ENCODE results near the gene TNKS2. TPM values are rescaled to one million over a fixed set of nuclear protein-coding genes. Genes with fewer than 3 reads are reported as not detected.
"Not testable (repeated sequence)": the region's sequence is repeated elsewhere in the genome, so short reads cannot be mapped to it uniquely, and the experiment has no call there.

Gene TNKS2
- total RNA-seq (2022): 48.3 and 50.3 TPM in 2 replicates
- Bru-seq, nascent RNA: percentile 92 among the genes with signal in this experiment
- percentile 95 among the genes with signal in this experiment for BruChase-seq, experiment 1, labeled RNA remaining after a 6-hour chase
- percentile 91 among the genes with signal in this experiment for BruChase-seq, experiment 2, labeled RNA remaining after a 2-hour chase
- long read RNA-seq, full-length matches to known transcripts: 10 of 23 reads
- long read RNA-seq, partial matches to known transcripts: 4 of 23 reads
- long read RNA-seq, other reads (novel, unspliced or antisense): 9 of 23 reads

GRCh38 chr10:91797874-91798648, at the start of gene TNKS2:
Gene TNKS2 (plus strand): TSS chr10:91798426. CDS start chr10:91798691, 265 bp downstream.
- ChIA-PET CTCF (interaction anchor here (0.7 to 2.0 kb wide), 3 partner anchors 10 to 110 kb away, joined by 3 to 11 read pairs (median 5); no protein-coding TSS in a partner anchor), POLR2A (interaction anchor here (0.6 to 5.9 kb wide), 42 partner anchors 10 to 794 kb away, joined by 3 to 95 read pairs (median 5); partner anchors contain the start of genes BTAF1, FGFBP3, IDE and KIF11)
- Mint-ChIP-seq H3K27me3 (ENCODE audit: insufficient read depth, unreplicated experiment) (peaks cover 19% of the 10 kb centered on the region), H3K4me3 (ENCODE audit: unreplicated experiment) (peak within 1 kb of the TSS; percentile 87), H3K4me1 (ENCODE audit: insufficient read depth, unreplicated experiment) (peaks cover 36% of the 10 kb centered on the region), H3K9me3 (ENCODE audit: unreplicated experiment) (no peaks in the 10 kb centered on the region), H3K36me3 (ENCODE audit: insufficient read depth, unreplicated experiment) (peaks cover 6% of the 10 kb centered on the region), H3K27ac (ENCODE audit: low read depth, unreplicated experiment) (peak within 1 kb of the TSS; percentile 96)
- no peak for TF ChIP-seq CTCF (IDR thresholded peaks at IDR 0.05; ENCODE audit: unreplicated experiment)
- TSS peak; percentile 77 for BruUV-seq (replicated peaks)
- intact Hi-C loops (cut with micrococcal nuclease): loop anchor here (2.0 kb wide), 1 partner anchor 39 kb away; no protein-coding TSS in a partner anchor
- DNase-seq (ENCODE audit: unreplicated experiment): peak; percentile 93

GRCh38 chr10:91749592-91749991, 48.6 kb upstream of the TNKS2 start:
- H3K27ac Mint-ChIP-seq (ENCODE audit: low read depth, unreplicated experiment); intact Hi-C loops (cut with micrococcal nuclease); DNase-seq (ENCODE audit: unreplicated experiment); CTCF ChIA-PET; H3K9me3 Mint-ChIP-seq (ENCODE audit: unreplicated experiment); BruUV-seq (replicated peaks); H3K36me3 Mint-ChIP-seq (ENCODE audit: insufficient read depth, unreplicated experiment); POLR2A ChIA-PET; H3K4me1 Mint-ChIP-seq (ENCODE audit: insufficient read depth, unreplicated experiment); H3K4me3 Mint-ChIP-seq (ENCODE audit: unreplicated experiment): not testable (repeated sequence)
- H3K27me3 Mint-ChIP-seq (ENCODE audit: insufficient read depth, unreplicated experiment): peaks cover 23% of the 10 kb centered on the region

GRCh38 chr10:91756286-91756685, 41.9 kb upstream of the TNKS2 start:
- H3K27ac Mint-ChIP-seq (ENCODE audit: low read depth, unreplicated experiment): no peak overlapping the region
- H3K36me3 Mint-ChIP-seq (ENCODE audit: insufficient read depth, unreplicated experiment): no peaks in the 10 kb centered on the region
- ChIA-PET POLR2A (interaction anchor here (0.9 to 1.4 kb wide), 3 partner anchors 40 to 166 kb away, joined by 3 to 6 read pairs (median 4); partner anchors contain the start of gene TNKS2), CTCF (interaction anchor here (1.0 kb wide), 2 partner anchors 151 to 156 kb away, joined by 3 to 6 read pairs; no protein-coding TSS in a partner anchor)
- no peak overlapping the region for H3K4me3 Mint-ChIP-seq (ENCODE audit: unreplicated experiment)
- H3K4me1 Mint-ChIP-seq (ENCODE audit: insufficient read depth, unreplicated experiment): no peaks in the 10 kb centered on the region
- peak; percentile 23 for DNase-seq (ENCODE audit: unreplicated experiment)
- TF ChIP-seq CTCF (IDR thresholded peaks at IDR 0.05; ENCODE audit: unreplicated experiment): no peak
- no peaks in the 10 kb centered on the region for H3K9me3 Mint-ChIP-seq (ENCODE audit: unreplicated experiment)
- intact Hi-C loops (cut with micrococcal nuclease): no loop called here
- no TSS peak for BruUV-seq (replicated peaks)
- H3K27me3 Mint-ChIP-seq (ENCODE audit: insufficient read depth, unreplicated experiment): peaks cover 31% of the 10 kb centered on the region

- ChIA-PET CTCF (interaction anchor here (0.6 to 3.6 kb wide), 15 partner anchors 10 to 638 kb away, joined by 3 to 17 read pairs (median 3); no protein-coding TSS in a partner anchor), POLR2A (interaction anchor here (0.7 to 2.6 kb wide), 7 partner anchors 38 to 166 kb away, joined by 3 to 32 read pairs (median 6); partner anchors contain the start of genes BTAF1, FGFBP3 and TNKS2)
- peak; percentile 57 for TF ChIP-seq CTCF (IDR thresholded peaks at IDR 0.05; ENCODE audit: unreplicated experiment)
- H3K4me3 Mint-ChIP-seq (ENCODE audit: unreplicated experiment): no peak overlapping the region
- no peak overlapping the region for H3K27ac Mint-ChIP-seq (ENCODE audit: low read depth, unreplicated experiment)
- H3K27me3 Mint-ChIP-seq (ENCODE audit: insufficient read depth, unreplicated experiment): peaks cover 54% of the 10 kb centered on the region
- no TSS peak for BruUV-seq (replicated peaks)
- intact Hi-C loops (cut with micrococcal nuclease): loop anchor here (1.0 to 2.0 kb wide), 3 partner anchors 40 to 677 kb away; partner anchors contain the start of gene TNKS2
- H3K4me1 Mint-ChIP-seq (ENCODE audit: insufficient read depth, unreplicated experiment): no peaks in the 10 kb centered on the region
- H3K36me3 Mint-ChIP-seq (ENCODE audit: insufficient read depth, unreplicated experiment): no peaks in the 10 kb centered on the region
- no peaks in the 10 kb centered on the region for H3K9me3 Mint-ChIP-seq (ENCODE audit: unreplicated experiment)
- DNase-seq (ENCODE audit: unreplicated experiment): peak; percentile 52
These were observed 39.7 kb upstream of the TNKS2 start for GRCh38 chr10:91758303-91759146.
